SK-N-SH treated with all-trans-retinoic acid at 6 μM for 48 hours (cell line): ENCODE measurements around the gene TFAP2B.
A peak's percentile ranks its signal among the peaks of the same experiment; 100 is the strongest.

ENCODE experiments used
- ATAC-seq: fragments of 200-7000 bp; cut with Tn5 transposase; 3 replicates; pipeline ENCODE4 v1.9.1; 2020; ENCODE audit warnings: mild to moderate bottlenecking, moderate library complexity
- ARNTL ChIP-seq: fragments of 450-650 bp; formaldehyde crosslinking; IDR thresholded peaks from 2 replicates; pipeline ENCODE4 v1.5.0; 2020; ENCODE audit warnings: low read depth, mild to moderate bottlenecking, moderate library complexity, borderline replicate concordance
- BACH2 ChIP-seq: fragments of 250-450 bp; sonication (Bioruptor Pico); IDR thresholded peaks from 2 replicates; pipeline ENCODE4 v1.9.0; 2021; ENCODE audit warnings: mild to moderate bottlenecking, borderline replicate concordance
- CREB5 ChIP-seq: fragments of 250-450 bp; sonication (Bioruptor Pico); IDR thresholded peaks from 2 replicates; pipeline ENCODE4 v1.5.1; 2020; ENCODE audit warnings: low read depth, mild to moderate bottlenecking, moderate library complexity
- CSDC2 ChIP-seq: fragments of 250-450 bp; sonication (Bioruptor Pico); IDR thresholded peaks from 2 replicates; pipeline ENCODE4 v1.5.0; 2020; ENCODE audit warnings: mild to moderate bottlenecking, moderate library complexity
- CSRNP3 ChIP-seq: fragments of 250-450 bp; sonication (Bioruptor Pico); IDR thresholded peaks from 2 replicates; pipeline ENCODE4 v1.5.1; 2021; ENCODE audit warnings: mild to moderate bottlenecking, moderate library complexity
- ESRRG ChIP-seq: fragments of 250-450 bp; sonication (Bioruptor Pico); IDR thresholded peaks from 2 replicates; pipeline ENCODE4 v1.6.1; 2021; ENCODE audit warnings: mild to moderate bottlenecking
- GLIS3 ChIP-seq: fragments of 250-450 bp; sonication (Bioruptor Pico); IDR thresholded peaks from 2 replicates; pipeline ENCODE4 v1.5.0; 2020; ENCODE audit warnings: mild to moderate bottlenecking, moderate library complexity
- ISL1 ChIP-seq: fragments of 250-450 bp; sonication (Bioruptor Pico); IDR thresholded peaks from 2 replicates; pipeline ENCODE4 v2.1.2; 2022; ENCODE audit warnings: mild to moderate bottlenecking, moderate library complexity
- OSR1 ChIP-seq: fragments of 250-450 bp; sonication (Bioruptor Pico); IDR thresholded peaks from 2 replicates; pipeline ENCODE4 v1.8.0; 2022; ENCODE audit warnings: moderate library complexity, mild to moderate bottlenecking, inconsistent platforms
- PPARA ChIP-seq: fragments of 250-450 bp; sonication (Bioruptor Pico); IDR thresholded peaks from 2 replicates; pipeline ENCODE4 v1.5.0; 2020; ENCODE audit warnings: mild to moderate bottlenecking, borderline replicate concordance
- RARB ChIP-seq: fragments of 250-450 bp; sonication (Bioruptor Pico); IDR thresholded peaks from 2 replicates; pipeline ENCODE4 v1.8.0; 2021; ENCODE audit warnings: mild to moderate bottlenecking, moderate library complexity
- SNAI2 ChIP-seq: fragments of 250-450 bp; sonication (Bioruptor Pico); IDR thresholded peaks from 2 replicates; pipeline ENCODE4 v1.5.0; 2020; ENCODE audit warnings: mild to moderate bottlenecking, moderate library complexity
- TCF4 ChIP-seq: fragments of 250-450 bp; sonication (Bioruptor Pico); IDR thresholded peaks from 2 replicates; pipeline ENCODE4 v1.8.0; 2021; ENCODE audit warnings: mild to moderate bottlenecking, moderate library complexity, borderline replicate concordance
- TOX ChIP-seq: fragments of 250-450 bp; sonication (Bioruptor Pico); IDR thresholded peaks from 2 replicates; pipeline ENCODE4 v1.8.0; 2021; ENCODE audit warnings: mild to moderate bottlenecking, moderate library complexity, borderline replicate concordance
- ZFP3 ChIP-seq: fragments of 250-450 bp; sonication (Bioruptor Pico); IDR thresholded peaks from 2 replicates; pipeline ENCODE4 v1.5.0; 2020; ENCODE audit warnings: mild to moderate bottlenecking, moderate library complexity
- ZFP30 ChIP-seq: fragments of 450-650 bp; formaldehyde crosslinking; IDR thresholded peaks from 2 replicates; pipeline ENCODE4 v1.5.0; 2022; ENCODE audit warnings: mild to moderate bottlenecking, moderate library complexity
- ZNF565 ChIP-seq: fragments of 450-650 bp; formaldehyde crosslinking; conservative IDR thresholded peaks from 2 replicates; pipeline ENCODE4 v1.5.0; 2020; ENCODE audit warnings: low read depth, mild to moderate bottlenecking, moderate library complexity
- ZNF70 ChIP-seq: fragments of 450-650 bp; formaldehyde crosslinking; IDR thresholded peaks from 2 replicates; pipeline ENCODE4 v1.5.0; 2020; ENCODE audit warnings: mild to moderate bottlenecking, moderate library complexity
- ZNF8 ChIP-seq: fragments of 450-650 bp; formaldehyde crosslinking; IDR thresholded peaks from 2 replicates; pipeline ENCODE4 v1.5.0; 2020; ENCODE audit warnings: mild to moderate bottlenecking, moderate library complexity
- TF ChIP-seq, protein P1 (sequence below): fragments of 250-450 bp; sonication (Bioruptor Pico); IDR thresholded peaks from 2 replicates; pipeline ENCODE4 v1.8.0; 2021; ENCODE audit warnings: low read depth, mild to moderate bottlenecking, moderate library complexity, borderline replicate concordance
- TF ChIP-seq, protein P2 (sequence below): fragments of 250-450 bp; sonication (Bioruptor Pico); IDR thresholded peaks from 2 replicates; pipeline ENCODE4 v1.8.0; 2020; ENCODE audit warnings: mild to moderate bottlenecking, moderate library complexity, borderline replicate concordance
- TF ChIP-seq, protein P3 (sequence below): fragments of 250-450 bp; sonication (Bioruptor Pico); IDR thresholded peaks from 2 replicates; pipeline ENCODE4 v1.5.0; 2020; ENCODE audit warnings: mild to moderate bottlenecking, moderate library complexity

Gene TFAP2B

GRCh38 chr6:50816115-50816675, 2.5 kb upstream of the TFAP2B start:
- peak; percentile 86 for ATAC-seq
- TF ChIP-seq PPARA (CRISPR knock-in tag), result no peak
- no peak for TF ChIP-seq RARB (CRISPR knock-in tag)

- TF ChIP-seq CSRNP3 (no peak), ISL1 (CRISPR knock-in tag) (no peak), TCF4 (CRISPR knock-in tag) (0 out of 2 replicates have a peak, but pooled peaks have one; percentile 8), ESRRG (CRISPR knock-in tag) (no peak), ARNTL (CRISPR knock-in tag) (no peak), BACH2 (CRISPR knock-in tag) (no peak), CSDC2 (no peak)
- no peak for ATAC-seq
Observed at GRCh38 chr6:50816947-50817645, 1.6 kb upstream of the TFAP2B start.

DNA sequence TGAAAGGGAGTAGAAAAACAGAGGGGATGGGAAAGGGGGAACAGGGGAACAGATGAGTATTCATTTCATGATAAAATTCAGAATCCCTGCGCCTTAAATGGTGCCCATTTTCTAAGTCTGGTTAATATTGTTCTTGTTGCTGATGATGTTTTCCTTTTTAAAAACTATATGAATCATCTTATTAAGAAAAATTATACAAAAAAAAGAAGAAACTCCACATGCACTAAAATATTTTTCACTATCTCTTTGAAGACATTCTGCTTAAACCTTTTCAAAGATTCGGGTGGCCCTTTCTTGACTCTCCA, 1.1 kb upstream of the TFAP2B start:
- ATAC-seq, result no peak
- TF ChIP-seq ZNF8 (CRISPR knock-in tag) (no peak), OSR1 (CRISPR knock-in tag) (no peak)

- TF ChIP-seq, protein P1, sequence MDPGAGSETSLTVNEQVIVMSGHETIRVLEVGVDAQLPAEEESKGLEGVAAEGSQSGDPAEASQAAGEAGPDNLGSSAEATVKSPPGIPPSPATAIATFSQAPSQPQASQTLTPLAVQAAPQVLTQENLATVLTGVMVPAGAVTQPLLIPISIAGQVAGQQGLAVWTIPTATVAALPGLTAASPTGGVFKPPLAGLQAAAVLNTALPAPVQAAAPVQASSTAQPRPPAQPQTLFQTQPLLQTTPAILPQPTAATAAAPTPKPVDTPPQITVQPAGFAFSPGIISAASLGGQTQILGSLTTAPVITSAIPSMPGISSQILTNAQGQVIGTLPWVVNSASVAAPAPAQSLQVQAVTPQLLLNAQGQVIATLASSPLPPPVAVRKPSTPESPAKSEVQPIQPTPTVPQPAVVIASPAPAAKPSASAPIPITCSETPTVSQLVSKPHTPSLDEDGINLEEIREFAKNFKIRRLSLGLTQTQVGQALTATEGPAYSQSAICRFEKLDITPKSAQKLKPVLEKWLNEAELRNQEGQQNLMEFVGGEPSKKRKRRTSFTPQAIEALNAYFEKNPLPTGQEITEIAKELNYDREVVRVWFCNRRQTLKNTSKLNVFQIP, result no peak
- TF ChIP-seq SNAI2 (CRISPR knock-in tag) (no peak), ZFP3 (CRISPR knock-in tag) (no peak), BACH2 (CRISPR knock-in tag) (no peak), ESRRG (CRISPR knock-in tag) (no peak), ZNF70 (no peak), ZNF565 (CRISPR knock-in tag) (no peak), OSR1 (CRISPR knock-in tag) (no peak), ZFP30 (CRISPR knock-in tag) (no peak), CREB5 (CRISPR knock-in tag) (no peak), ISL1 (CRISPR knock-in tag) (no peak), TOX (CRISPR knock-in tag) (no peak), ARNTL (CRISPR knock-in tag) (no peak), GLIS3 (no peak), TCF4 (CRISPR knock-in tag) (no peak), RARB (CRISPR knock-in tag) (no peak), CSDC2 (no peak)
- TF ChIP-seq, protein P2, sequence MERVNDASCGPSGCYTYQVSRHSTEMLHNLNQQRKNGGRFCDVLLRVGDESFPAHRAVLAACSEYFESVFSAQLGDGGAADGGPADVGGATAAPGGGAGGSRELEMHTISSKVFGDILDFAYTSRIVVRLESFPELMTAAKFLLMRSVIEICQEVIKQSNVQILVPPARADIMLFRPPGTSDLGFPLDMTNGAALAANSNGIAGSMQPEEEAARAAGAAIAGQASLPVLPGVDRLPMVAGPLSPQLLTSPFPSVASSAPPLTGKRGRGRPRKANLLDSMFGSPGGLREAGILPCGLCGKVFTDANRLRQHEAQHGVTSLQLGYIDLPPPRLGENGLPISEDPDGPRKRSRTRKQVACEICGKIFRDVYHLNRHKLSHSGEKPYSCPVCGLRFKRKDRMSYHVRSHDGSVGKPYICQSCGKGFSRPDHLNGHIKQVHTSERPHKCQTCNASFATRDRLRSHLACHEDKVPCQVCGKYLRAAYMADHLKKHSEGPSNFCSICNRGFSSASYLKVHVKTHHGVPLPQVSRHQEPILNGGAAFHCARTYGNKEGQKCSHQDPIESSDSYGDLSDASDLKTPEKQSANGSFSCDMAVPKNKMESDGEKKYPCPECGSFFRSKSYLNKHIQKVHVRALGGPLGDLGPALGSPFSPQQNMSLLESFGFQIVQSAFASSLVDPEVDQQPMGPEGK (CRISPR knock-in tag), result no peak
- TF ChIP-seq, protein P3, sequence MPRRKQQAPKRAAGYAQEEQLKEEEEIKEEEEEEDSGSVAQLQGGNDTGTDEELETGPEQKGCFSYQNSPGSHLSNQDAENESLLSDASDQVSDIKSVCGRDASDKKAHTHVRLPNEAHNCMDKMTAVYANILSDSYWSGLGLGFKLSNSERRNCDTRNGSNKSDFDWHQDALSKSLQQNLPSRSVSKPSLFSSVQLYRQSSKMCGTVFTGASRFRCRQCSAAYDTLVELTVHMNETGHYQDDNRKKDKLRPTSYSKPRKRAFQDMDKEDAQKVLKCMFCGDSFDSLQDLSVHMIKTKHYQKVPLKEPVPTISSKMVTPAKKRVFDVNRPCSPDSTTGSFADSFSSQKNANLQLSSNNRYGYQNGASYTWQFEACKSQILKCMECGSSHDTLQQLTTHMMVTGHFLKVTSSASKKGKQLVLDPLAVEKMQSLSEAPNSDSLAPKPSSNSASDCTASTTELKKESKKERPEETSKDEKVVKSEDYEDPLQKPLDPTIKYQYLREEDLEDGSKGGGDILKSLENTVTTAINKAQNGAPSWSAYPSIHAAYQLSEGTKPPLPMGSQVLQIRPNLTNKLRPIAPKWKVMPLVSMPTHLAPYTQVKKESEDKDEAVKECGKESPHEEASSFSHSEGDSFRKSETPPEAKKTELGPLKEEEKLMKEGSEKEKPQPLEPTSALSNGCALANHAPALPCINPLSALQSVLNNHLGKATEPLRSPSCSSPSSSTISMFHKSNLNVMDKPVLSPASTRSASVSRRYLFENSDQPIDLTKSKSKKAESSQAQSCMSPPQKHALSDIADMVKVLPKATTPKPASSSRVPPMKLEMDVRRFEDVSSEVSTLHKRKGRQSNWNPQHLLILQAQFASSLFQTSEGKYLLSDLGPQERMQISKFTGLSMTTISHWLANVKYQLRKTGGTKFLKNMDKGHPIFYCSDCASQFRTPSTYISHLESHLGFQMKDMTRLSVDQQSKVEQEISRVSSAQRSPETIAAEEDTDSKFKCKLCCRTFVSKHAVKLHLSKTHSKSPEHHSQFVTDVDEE, result no peak
- ATAC-seq, result no peak
Observed at GRCh38 chr6:50818020-50818419, 651 bp upstream of the TFAP2B start.
